Measurements from ENCODE around the gene FOLR2. TPM values are rescaled to one million over a fixed set of nuclear protein-coding genes. Genes with fewer than 3 reads are reported as not detected.

Gene FOLR2
- total and polyA plus RNA-seq, 4 donors: 9.4 to 31.5 (median 16.7) TPM

GRCh38 chr11:72226701-72227100, 10.1 kb downstream of the FOLR2 start:
- H3K4me1 ChIP-seq (ENCODE audit: control insufficient read depth in 4 of 4, insufficient read depth in 4 of 4, low read length in 3 of 4): peaks cover 1 to 23% (median 11%) of the 10 kb centered on the region in 4 donors
- no peak for TF ChIP-seq MAX (IDR thresholded peaks at IDR 0.05)
- no peak for TF ChIP-seq RAD21 (IDR thresholded peaks at IDR 0.05)
- no peak for TF ChIP-seq JUND (IDR thresholded peaks at IDR 0.05)
- no peak for TF ChIP-seq GABPA (IDR thresholded peaks at IDR 0.05 in 1 of 2, conservative IDR thresholded peaks at IDR 0.05 in 1 of 2)
- TF ChIP-seq FOXA1 (IDR thresholded peaks at IDR 0.05): no peak
- TF ChIP-seq RXRA (IDR thresholded peaks at IDR 0.05): no peak
- TF ChIP-seq ZBTB33 (IDR thresholded peaks at IDR 0.05): no peak
- TF ChIP-seq SP1 (IDR thresholded peaks at IDR 0.05): no peak
- TF ChIP-seq REST (IDR thresholded peaks at IDR 0.05): no peak
- TF ChIP-seq HNF4A (conservative IDR thresholded peaks at IDR 0.05): no peak
- DNase-seq (ENCODE audit: low spot score): no peak
- peaks cover 16 to 36% (median 22%) of the 10 kb centered on the region in 4 donors for H3K36me3 ChIP-seq (ENCODE audit: control insufficient read depth in 4 of 4, insufficient read depth in 3 of 4, low read depth in 1 of 4, low read length in 3 of 4)
- no peak overlapping the region for H3K4me3 ChIP-seq (ENCODE audit: low read depth in 1 of 3, low read length in 3 of 3)
- H3K27ac ChIP-seq (ENCODE audit: low read depth in 1 of 2, low read length in 2 of 2): no peak overlapping the region
- H3K27me3 ChIP-seq (ENCODE audit: control insufficient read depth in 4 of 4, insufficient read depth in 4 of 4, low read length in 3 of 4): no peaks in the 10 kb centered on the region
- H3K9me3 ChIP-seq (ENCODE audit: control insufficient read depth in 4 of 4, low read length in 3 of 4): no peaks in the 10 kb centered on the region
- WGBS: 94% methylated on average over 5 of the region's 5 CpGs
- H3K9ac ChIP-seq (ENCODE audit: low read depth in 1 of 2, low read length in 2 of 2): no peak overlapping the region

GRCh38 chr11:72227316-72228228, 11.0 kb downstream of the FOLR2 start:
- Histone ChIP-seq H3K27ac (ENCODE audit: low read depth in 1 of 2, low read length in 2 of 2) (no peak overlapping the region), H3K9me3 (ENCODE audit: control insufficient read depth in 4 of 4, low read length in 3 of 4) (no peaks in the 10 kb centered on the region), H3K27me3 (ENCODE audit: control insufficient read depth in 4 of 4, insufficient read depth in 4 of 4, low read length in 3 of 4) (no peaks in the 10 kb centered on the region), H3K4me1 (ENCODE audit: control insufficient read depth in 4 of 4, insufficient read depth in 4 of 4, low read length in 3 of 4) (peaks cover 1 to 21% (median 8%) of the 10 kb centered on the region in 4 donors), H3K4me3 (ENCODE audit: low read depth in 1 of 3, low read length in 3 of 3) (no peak overlapping the region), H3K9ac (ENCODE audit: low read depth in 1 of 2, low read length in 2 of 2) (no peak overlapping the region), H3K36me3 (ENCODE audit: control insufficient read depth in 4 of 4, insufficient read depth in 3 of 4, low read depth in 1 of 4, low read length in 3 of 4) (peaks cover 21 to 44% (median 26%) of the 10 kb centered on the region in 4 donors)
- WGBS: 93% methylated on average over 14 of the region's 14 CpGs
- no peak for DNase-seq (ENCODE audit: low spot score)
- TF ChIP-seq SP1 (IDR thresholded peaks at IDR 0.05): no peak
- no peak for TF ChIP-seq RAD21 (IDR thresholded peaks at IDR 0.05)
- TF ChIP-seq YY1 (IDR thresholded peaks at IDR 0.05): no peak
- TF ChIP-seq GABPA (IDR thresholded peaks at IDR 0.05 in 1 of 2, conservative IDR thresholded peaks at IDR 0.05 in 1 of 2): no peak
- no peak for TF ChIP-seq CTCF (IDR thresholded peaks at IDR 0.05; ENCODE audit: low read depth, low read length, missing input control)
- no peak for TF ChIP-seq TAF1 (conservative IDR thresholded peaks at IDR 0.05)
- TF ChIP-seq FOXA2 (IDR thresholded peaks at IDR 0.05): no peak
- TF ChIP-seq HNF4A (conservative IDR thresholded peaks at IDR 0.05): no peak
- no peak for TF ChIP-seq REST (IDR thresholded peaks at IDR 0.05)
- TF ChIP-seq RXRA (IDR thresholded peaks at IDR 0.05): no peak
- no peak for TF ChIP-seq FOXA1 (IDR thresholded peaks at IDR 0.05)
- no peak for TF ChIP-seq NR2F2 (IDR thresholded peaks at IDR 0.05)
- TF ChIP-seq EGR1 (IDR thresholded peaks at IDR 0.05; ENCODE audit: low read depth in 2 of 2): no peak
- no peak for TF ChIP-seq ATF3 (IDR thresholded peaks at IDR 0.05)
- TF ChIP-seq MAX (IDR thresholded peaks at IDR 0.05): no peak
